Measurements from ENCODE around the gene MARF1.
"Not testable (repeated sequence)": the region's sequence is repeated elsewhere in the genome, so short reads cannot be mapped to it uniquely, and the experiment has no call there.

Gene MARF1

GRCh38 chr16:15652293-15653001 lies 9.5 kb upstream of the MARF1 start:
- peaks cover 5% of the 10 kb centered on the region for H3K4me1 ChIP-seq (ENCODE audit: control insufficient read depth, insufficient read depth, low read length, poor library complexity, severe bottlenecking)
- peak overlapping the region; percentile 16 for H3K27ac ChIP-seq (ENCODE audit: low read depth, low read length, severe bottlenecking)
- 92 to 100% methylated on average over 6 of the region's 14 CpGs for WGBS, 2 experiments (ENCODE audit: insufficient coverage in 2 of 2)
- H3K36me3 ChIP-seq (ENCODE audit: control insufficient read depth, insufficient read depth, low read length): peaks cover 30% of the 10 kb centered on the region
- H3K4me3 ChIP-seq (ENCODE audit: extremely low read depth, insufficient read depth, low read length, poor library complexity, severe bottlenecking): no peak overlapping the region
- H3K9me3 ChIP-seq (ENCODE audit: control insufficient read depth, low read length): no peaks in the 10 kb centered on the region

DNA sequence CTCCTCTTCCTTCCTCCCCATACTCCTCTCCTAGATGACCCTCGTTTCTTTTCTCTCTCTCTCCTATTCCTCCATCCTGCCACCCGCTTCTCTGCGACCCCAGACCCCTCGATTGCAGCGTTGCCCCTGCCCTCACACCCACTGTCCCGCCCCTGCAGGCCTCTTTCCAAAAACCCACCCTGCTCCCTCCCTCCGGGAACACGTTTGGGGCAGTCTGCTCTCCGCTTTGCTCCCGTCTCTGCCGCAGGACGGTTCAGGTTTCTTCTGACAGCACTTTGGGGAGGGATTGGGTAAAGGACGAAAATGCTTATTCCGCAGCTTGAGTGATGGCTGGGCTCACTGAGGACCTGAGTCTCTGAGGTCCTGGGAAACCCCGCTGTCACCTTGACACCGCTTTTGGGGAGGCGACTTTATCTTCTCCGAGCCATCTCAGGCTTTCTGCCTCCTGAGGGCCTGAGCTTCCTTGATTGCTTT lies 7.8 kb upstream of the MARF1 start:
- Histone ChIP-seq H3K36me3 (ENCODE audit: control insufficient read depth, insufficient read depth, low read length) (peaks cover 22% of the 10 kb centered on the region), H3K27ac (ENCODE audit: low read depth, low read length, severe bottlenecking) (peak overlapping the region; percentile 41), H3K4me1 (ENCODE audit: control insufficient read depth, insufficient read depth, low read length, poor library complexity, severe bottlenecking) (peaks cover 5% of the 10 kb centered on the region), H3K4me3 (ENCODE audit: extremely low read depth, insufficient read depth, low read length, poor library complexity, severe bottlenecking) (peak overlapping the region; percentile 93), H3K9me3 (ENCODE audit: control insufficient read depth, low read length) (no peaks in the 10 kb centered on the region)
- 1 to 3% methylated on average over 7 to 16 of the region's 18 CpGs for WGBS, 2 experiments (ENCODE audit: insufficient coverage in 2 of 2)

GRCh38 chr16:15650019-15650697 lies 7.2 kb upstream of the MARF1 start, which contains the start of gene NDE1:
NDE1 (plus strand) TSS chr16:15650245; CDS start chr16:15664779, 14,534 bp downstream.
- 0% methylated on average over 70 of the region's 71 CpGs for WGBS, 2 experiments (ENCODE audit: insufficient coverage in 2 of 2)
- Histone ChIP-seq H3K4me1 (ENCODE audit: control insufficient read depth, insufficient read depth, low read length, poor library complexity, severe bottlenecking) (peaks cover 5% of the 10 kb centered on the region), H3K36me3 (ENCODE audit: control insufficient read depth, insufficient read depth, low read length) (peaks cover 21% of the 10 kb centered on the region), H3K27ac (ENCODE audit: low read depth, low read length, severe bottlenecking) (peak within 1 kb of the TSS; percentile 45), H3K4me3 (ENCODE audit: extremely low read depth, insufficient read depth, low read length, poor library complexity, severe bottlenecking) (peak within 1 kb of the TSS; percentile 93), H3K9me3 (ENCODE audit: control insufficient read depth, low read length) (no peaks in the 10 kb centered on the region)

DNA sequence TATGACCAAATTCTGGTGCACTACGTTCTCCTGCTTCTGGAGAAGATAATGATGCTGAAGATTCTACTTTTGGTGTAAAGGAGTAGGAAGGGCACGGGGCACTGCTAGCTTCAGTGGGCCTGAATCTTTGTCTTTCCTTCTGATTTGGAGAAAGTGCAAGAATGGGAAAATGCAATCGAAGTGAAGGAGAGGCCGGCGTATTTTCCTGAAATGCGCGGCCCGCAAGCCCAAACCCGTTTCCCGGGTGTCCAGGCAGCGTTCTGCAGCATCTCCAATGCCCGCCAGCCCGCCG lies 6.7 kb upstream of the MARF1 start:
- Histone ChIP-seq H3K27ac (ENCODE audit: low read depth, low read length, severe bottlenecking) (peak overlapping the region; percentile 45), H3K36me3 (ENCODE audit: control insufficient read depth, insufficient read depth, low read length) (peaks cover 17% of the 10 kb centered on the region), H3K4me1 (ENCODE audit: control insufficient read depth, insufficient read depth, low read length, poor library complexity, severe bottlenecking) (peaks cover 5% of the 10 kb centered on the region), H3K4me3 (ENCODE audit: extremely low read depth, insufficient read depth, low read length, poor library complexity, severe bottlenecking) (peak overlapping the region; percentile 93), H3K9me3 (ENCODE audit: control insufficient read depth, low read length) (no peaks in the 10 kb centered on the region)
- 4 to 5% methylated on average over 10 to 14 of the region's 14 CpGs for WGBS, 2 experiments (ENCODE audit: insufficient coverage in 2 of 2)

DNA sequence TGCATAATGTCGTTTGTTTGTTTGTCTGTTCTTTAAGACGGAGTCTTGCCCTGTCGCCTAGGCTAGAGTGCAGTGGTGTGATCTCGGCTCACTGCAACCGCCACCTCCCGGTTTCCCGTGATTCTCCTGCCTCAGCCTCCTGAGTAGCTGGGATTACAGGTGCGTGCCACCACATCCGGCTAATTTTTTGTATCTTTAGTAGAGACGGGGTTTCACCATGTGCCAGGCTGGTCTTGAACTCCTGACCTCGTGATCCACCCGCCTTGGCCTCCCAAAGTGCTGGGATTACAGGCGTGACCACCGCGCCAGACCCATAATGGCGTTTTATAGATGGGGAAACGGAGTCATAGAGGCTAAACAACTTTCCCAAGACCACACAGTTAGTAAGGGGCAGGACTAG lies 6.4 kb upstream of the MARF1 start:
- H3K9me3 ChIP-seq (ENCODE audit: control insufficient read depth, low read length); H3K4me1 ChIP-seq (ENCODE audit: control insufficient read depth, insufficient read depth, low read length, poor library complexity, severe bottlenecking): not testable (repeated sequence)
- 82 to 87% methylated on average over 16 to 17 of the region's 17 CpGs for WGBS, 2 experiments (ENCODE audit: insufficient coverage in 2 of 2)
- H3K4me3 ChIP-seq (ENCODE audit: extremely low read depth, insufficient read depth, low read length, poor library complexity, severe bottlenecking): peak overlapping the region; percentile 93
- H3K36me3 ChIP-seq (ENCODE audit: control insufficient read depth, insufficient read depth, low read length): peaks cover 13% of the 10 kb centered on the region
- peak overlapping the region; percentile 45 for H3K27ac ChIP-seq (ENCODE audit: low read depth, low read length, severe bottlenecking)

DNA sequence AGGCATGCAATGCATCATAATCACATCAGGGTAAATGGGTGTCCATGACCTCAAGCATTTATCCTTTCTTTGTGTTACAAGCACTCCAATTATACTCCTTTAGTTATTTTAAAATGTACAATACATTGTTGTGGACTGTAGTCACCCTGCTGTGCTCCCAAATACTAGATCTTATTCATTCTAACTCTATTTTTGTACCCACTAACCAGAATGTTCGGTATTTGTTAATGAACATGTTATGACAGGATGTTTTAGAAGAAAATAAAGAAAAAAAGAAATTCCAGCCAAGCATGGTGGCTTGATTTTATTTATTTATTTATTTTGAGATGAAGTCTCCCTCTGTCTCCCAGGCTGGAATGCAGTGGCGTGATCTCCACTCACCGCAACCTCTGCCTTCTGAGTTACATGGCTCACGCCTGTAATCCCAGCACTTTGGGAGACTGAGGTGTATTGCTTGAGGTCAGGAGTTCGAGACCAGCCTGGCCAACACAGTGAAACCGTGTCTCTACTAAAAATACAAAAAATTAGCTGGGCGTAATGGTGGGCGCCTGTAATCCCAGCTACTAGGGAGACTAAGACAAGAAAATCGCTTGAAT lies 5.3 kb upstream of the MARF1 start:
- no peak overlapping the region for H3K4me3 ChIP-seq (ENCODE audit: extremely low read depth, insufficient read depth, low read length, poor library complexity, severe bottlenecking)
- peaks cover 13% of the 10 kb centered on the region for H3K4me1 ChIP-seq (ENCODE audit: control insufficient read depth, insufficient read depth, low read length, poor library complexity, severe bottlenecking)
- H3K36me3 ChIP-seq (ENCODE audit: control insufficient read depth, insufficient read depth, low read length): peaks cover 6% of the 10 kb centered on the region
- no peaks in the 10 kb centered on the region for H3K9me3 ChIP-seq (ENCODE audit: control insufficient read depth, low read length)
- H3K27ac ChIP-seq (ENCODE audit: low read depth, low read length, severe bottlenecking): no peak overlapping the region
- WGBS, 2 experiments (ENCODE audit: insufficient coverage in 2 of 2): 93 to 94% methylated on average over 7 to 8 of the region's 9 CpGs

DNA sequence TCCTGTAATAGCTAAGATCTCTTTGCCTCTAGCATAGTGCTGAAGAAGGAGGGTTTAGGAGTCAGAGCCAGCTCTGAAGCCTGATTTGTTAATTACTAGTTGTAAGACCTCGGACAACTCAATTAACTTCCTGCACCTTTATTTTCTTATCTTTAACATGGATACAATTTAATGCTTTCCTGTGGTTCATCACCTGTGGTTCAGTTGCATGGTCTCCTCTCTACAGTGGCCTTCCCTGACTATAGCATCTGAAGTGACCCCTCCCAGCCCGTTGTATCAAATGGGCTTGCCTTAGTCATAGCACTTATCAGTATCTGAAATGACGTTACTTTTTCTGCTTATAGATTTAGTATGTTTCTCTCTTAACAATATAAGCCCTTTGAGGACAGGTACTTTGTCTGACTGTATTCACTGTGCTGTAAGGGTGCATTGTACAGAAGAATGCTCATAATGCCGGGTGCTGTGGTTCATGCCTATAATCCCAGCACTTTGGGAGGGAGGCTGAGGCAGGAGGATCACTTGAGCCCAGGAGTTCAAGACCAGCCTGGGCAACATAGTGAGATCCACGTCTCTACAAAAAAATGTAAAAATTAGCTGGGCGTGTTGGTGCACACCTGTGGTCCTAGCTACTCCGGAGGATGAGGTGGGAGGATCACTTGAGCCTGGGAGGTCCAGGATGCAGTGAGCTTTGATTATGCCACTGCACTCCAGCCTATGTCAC lies 4.5 kb upstream of the MARF1 start:
- peaks cover 6% of the 10 kb centered on the region for H3K36me3 ChIP-seq (ENCODE audit: control insufficient read depth, insufficient read depth, low read length)
- H3K4me1 ChIP-seq (ENCODE audit: control insufficient read depth, insufficient read depth, low read length, poor library complexity, severe bottlenecking): peaks cover 8% of the 10 kb centered on the region
- H3K4me3 ChIP-seq (ENCODE audit: extremely low read depth, insufficient read depth, low read length, poor library complexity, severe bottlenecking): no peak overlapping the region
- no peak overlapping the region for H3K27ac ChIP-seq (ENCODE audit: low read depth, low read length, severe bottlenecking)
- WGBS, 2 experiments (ENCODE audit: insufficient coverage in 2 of 2): 90 to 91% methylated on average over 4 to 5 of the region's 7 CpGs
- no peaks in the 10 kb centered on the region for H3K9me3 ChIP-seq (ENCODE audit: control insufficient read depth, low read length)

DNA sequence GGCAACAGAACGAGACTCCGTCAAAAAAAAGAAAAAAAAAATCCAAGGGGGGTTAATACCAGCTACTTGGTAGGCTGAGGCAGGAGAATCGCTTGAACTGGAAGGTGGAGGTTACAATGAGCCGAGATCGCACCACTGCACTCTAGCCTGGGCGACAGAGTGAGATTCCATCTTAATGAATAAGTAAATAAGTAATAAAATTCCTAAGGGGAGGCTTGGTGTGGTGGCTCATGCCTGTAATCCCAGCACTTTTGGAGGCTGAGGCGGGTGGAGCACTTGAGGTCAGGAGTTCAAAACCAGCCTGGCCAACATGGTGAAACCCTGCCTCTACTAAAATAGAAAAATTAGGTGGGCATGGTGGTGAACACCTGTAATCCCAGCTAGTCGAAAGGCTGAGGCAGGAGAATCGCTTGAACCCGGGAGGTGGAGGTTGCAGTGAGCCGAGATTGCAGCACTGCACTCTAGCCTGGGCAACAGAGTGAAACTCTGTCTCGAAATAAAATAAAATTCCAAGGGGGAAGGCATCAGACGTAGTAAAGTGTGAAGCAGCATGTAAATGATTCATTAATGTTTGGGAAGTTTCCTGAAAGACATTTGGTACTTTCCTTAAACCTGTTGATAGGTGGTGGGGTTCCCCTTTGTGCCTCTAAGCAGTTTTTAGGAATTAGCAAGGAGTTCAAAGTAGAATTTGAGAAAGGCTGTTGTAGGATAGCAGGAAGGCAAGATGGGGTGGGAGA lies 3.8 kb upstream of the MARF1 start:
- 87 to 95% methylated on average over 8 to 9 of the region's 13 CpGs for WGBS, 2 experiments (ENCODE audit: insufficient coverage in 2 of 2)
- not testable (repeated sequence) for H3K27ac ChIP-seq (ENCODE audit: low read depth, low read length, severe bottlenecking); H3K4me3 ChIP-seq (ENCODE audit: extremely low read depth, insufficient read depth, low read length, poor library complexity, severe bottlenecking); H3K9me3 ChIP-seq (ENCODE audit: control insufficient read depth, low read length); H3K36me3 ChIP-seq (ENCODE audit: control insufficient read depth, insufficient read depth, low read length)
- peaks cover 13% of the 10 kb centered on the region for H3K4me1 ChIP-seq (ENCODE audit: control insufficient read depth, insufficient read depth, low read length, poor library complexity, severe bottlenecking)

DNA sequence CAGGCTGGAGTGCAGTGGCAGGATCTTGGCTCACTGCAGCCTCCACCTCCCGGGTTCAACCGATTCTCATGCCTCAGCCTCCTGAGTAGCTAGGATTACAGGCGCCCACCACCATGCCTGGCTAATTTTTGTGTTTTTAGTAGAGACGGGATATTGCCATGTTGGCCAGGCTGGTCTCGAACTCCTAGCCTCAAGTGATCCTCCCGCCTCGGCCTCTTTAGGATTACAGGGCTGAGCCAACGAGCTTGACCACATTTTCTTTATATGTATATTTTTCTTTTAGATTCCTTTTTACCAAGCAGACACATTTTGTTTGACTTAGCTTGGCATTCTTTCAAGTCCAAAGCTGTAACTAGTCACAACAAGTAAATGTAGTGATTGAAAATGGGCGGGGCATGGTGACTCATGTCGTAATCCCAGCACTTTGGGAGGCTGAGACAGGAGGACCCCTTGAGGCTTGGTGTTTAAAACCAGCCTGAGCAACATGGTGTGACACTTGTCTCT lies 2.1 kb upstream of the MARF1 start:
- peaks cover 13% of the 10 kb centered on the region for H3K4me1 ChIP-seq (ENCODE audit: control insufficient read depth, insufficient read depth, low read length, poor library complexity, severe bottlenecking)
- not testable (repeated sequence) for H3K36me3 ChIP-seq (ENCODE audit: control insufficient read depth, insufficient read depth, low read length); H3K9me3 ChIP-seq (ENCODE audit: control insufficient read depth, low read length); H3K27ac ChIP-seq (ENCODE audit: low read depth, low read length, severe bottlenecking); H3K4me3 ChIP-seq (ENCODE audit: extremely low read depth, insufficient read depth, low read length, poor library complexity, severe bottlenecking)
- 95 to 97% methylated on average over 4 of the region's 10 CpGs for WGBS, 2 experiments (ENCODE audit: insufficient coverage in 2 of 2)
